KMS-11 (cell line): Measurements from ENCODE around the gene RPL12.

Source experiments
- H2AFZ ChIP-seq: fragments of 200-600 bp; sonication (generic); 2 replicates; pipeline ENCODE4 v1.6.1; 2016; ENCODE audit warnings: antibody characterized with exemption, mixed run types, low read depth
- H3K27ac ChIP-seq: fragments of 200-600 bp; sonication (generic); 2 replicates; pipeline ENCODE4 v1.6.1; 2016; ENCODE audit warnings: mild to moderate bottlenecking, mixed run types
- H3K27me3 ChIP-seq: fragments of 200-600 bp; sonication (generic); 2 replicates; pipeline ENCODE4 v1.6.1; 2017; ENCODE audit warnings: mild to moderate bottlenecking, low read depth, mixed run types, moderate library complexity; ENCODE audit not compliant: insufficient read depth
- H3K36me3 ChIP-seq: fragments of 200-600 bp; sonication (generic); 2 replicates; pipeline ENCODE4 v1.6.1; 2017; ENCODE audit warnings: mild to moderate bottlenecking, mixed run types; ENCODE audit not compliant: insufficient read depth
- H3K4me1 ChIP-seq: fragments of 200-600 bp; sonication (generic); 2 replicates; pipeline ENCODE4 v1.6.1; 2016; ENCODE audit warnings: mild to moderate bottlenecking, low read depth, mixed run types; ENCODE audit not compliant: poor library complexity, severe bottlenecking
- H3K4me2 ChIP-seq: fragments of 200-600 bp; sonication (generic); 2 replicates; pipeline ENCODE4 v1.7.0; 2016; ENCODE audit warnings: mild to moderate bottlenecking, mixed run types
- H3K4me3 ChIP-seq: fragments of 200-600 bp; sonication (generic); IDR thresholded peaks from 2 replicates; pipeline ENCODE4 v1.6.1; 2017; ENCODE audit warnings: low read depth, low read length, mixed read lengths; ENCODE audit not compliant: insufficient read depth
- H3K79me2 ChIP-seq: fragments of 200-600 bp; sonication (generic); 2 replicates; pipeline ENCODE4 v1.6.1; 2016; ENCODE audit warnings: low read depth, mixed run types; ENCODE audit not compliant: insufficient read depth
- H3K9ac ChIP-seq: fragments of 200-600 bp; sonication (generic); 2 replicates; pipeline ENCODE4 v1.6.1; 2016; ENCODE audit warnings: mild to moderate bottlenecking, mixed run types
- H4K20me1 ChIP-seq: fragments of 200-600 bp; sonication (generic); 2 replicates; pipeline ENCODE4 v1.6.1; 2016; ENCODE audit warnings: mild to moderate bottlenecking, mixed run types; ENCODE audit not compliant: insufficient read depth
- TF ChIP-seq, protein P1 (sequence below): fragments of 200-600 bp; sonication (generic); conservative IDR thresholded peaks from 2 replicates; pipeline ENCODE4 v1.6.1; 2017; ENCODE audit warnings: low read depth, mild to moderate bottlenecking, antibody characterized with exemption, low read length, moderate library complexity, mixed read lengths

Gene RPL12

DNA sequence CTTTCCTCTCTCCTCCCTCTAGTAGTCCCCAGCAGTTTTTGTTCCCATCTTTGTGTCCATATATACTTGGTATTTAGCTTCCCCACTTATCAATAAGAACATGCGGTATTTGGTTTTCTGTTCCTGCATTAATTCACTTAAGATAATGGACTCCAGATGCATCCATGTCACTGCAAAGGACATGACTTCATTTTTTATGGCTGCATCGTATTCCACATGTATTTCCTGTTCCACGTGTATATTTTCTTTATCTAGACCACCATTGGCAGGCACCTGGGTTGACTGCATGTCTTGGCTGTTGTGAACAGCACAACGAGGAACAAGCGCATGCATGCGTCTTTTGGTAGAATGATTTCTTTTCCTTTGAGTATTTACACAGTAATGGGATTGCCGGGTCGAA, 20.8 kb downstream of the RPL12 start:
- peaks cover 22% of the 10 kb centered on the region for H3K4me1 ChIP-seq
- no peak overlapping the region for H3K4me3 ChIP-seq
- no peak overlapping the region for H3K4me2 ChIP-seq
- TF ChIP-seq, protein P1, sequence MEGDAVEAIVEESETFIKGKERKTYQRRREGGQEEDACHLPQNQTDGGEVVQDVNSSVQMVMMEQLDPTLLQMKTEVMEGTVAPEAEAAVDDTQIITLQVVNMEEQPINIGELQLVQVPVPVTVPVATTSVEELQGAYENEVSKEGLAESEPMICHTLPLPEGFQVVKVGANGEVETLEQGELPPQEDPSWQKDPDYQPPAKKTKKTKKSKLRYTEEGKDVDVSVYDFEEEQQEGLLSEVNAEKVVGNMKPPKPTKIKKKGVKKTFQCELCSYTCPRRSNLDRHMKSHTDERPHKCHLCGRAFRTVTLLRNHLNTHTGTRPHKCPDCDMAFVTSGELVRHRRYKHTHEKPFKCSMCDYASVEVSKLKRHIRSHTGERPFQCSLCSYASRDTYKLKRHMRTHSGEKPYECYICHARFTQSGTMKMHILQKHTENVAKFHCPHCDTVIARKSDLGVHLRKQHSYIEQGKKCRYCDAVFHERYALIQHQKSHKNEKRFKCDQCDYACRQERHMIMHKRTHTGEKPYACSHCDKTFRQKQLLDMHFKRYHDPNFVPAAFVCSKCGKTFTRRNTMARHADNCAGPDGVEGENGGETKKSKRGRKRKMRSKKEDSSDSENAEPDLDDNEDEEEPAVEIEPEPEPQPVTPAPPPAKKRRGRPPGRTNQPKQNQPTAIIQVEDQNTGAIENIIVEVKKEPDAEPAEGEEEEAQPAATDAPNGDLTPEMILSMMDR = no peak
- peaks cover 25% of the 10 kb centered on the region for H3K79me2 ChIP-seq
- no peaks in the 10 kb centered on the region for H3K36me3 ChIP-seq
- no peak overlapping the region for H3K27ac ChIP-seq
- no peak overlapping the region for H3K9ac ChIP-seq
- H2AFZ ChIP-seq = no peak overlapping the region
- H4K20me1 ChIP-seq = no peaks in the 10 kb centered on the region
- H3K27me3 ChIP-seq = no peaks in the 10 kb centered on the region

DNA sequence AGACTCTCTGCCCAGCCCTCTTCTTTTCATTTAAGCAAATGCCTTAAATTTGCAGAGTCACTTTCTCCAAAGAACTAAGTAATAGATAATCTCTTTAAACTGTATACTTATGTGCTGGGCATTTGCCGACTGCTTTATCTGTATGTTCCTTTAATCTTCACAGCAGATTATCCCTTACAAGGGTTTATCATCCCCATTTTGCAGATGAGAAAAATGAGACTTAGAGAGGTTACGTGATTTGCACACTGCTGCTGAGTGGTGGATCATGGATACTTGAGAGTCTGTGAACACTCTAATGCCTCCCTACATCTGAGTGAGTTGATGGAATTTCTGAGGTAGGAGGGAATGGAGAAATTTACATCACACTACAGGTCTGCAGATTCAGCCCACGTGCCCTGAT, 22.9 kb downstream of the RPL12 start:
- Histone ChIP-seq H3K4me1 (peaks cover 28% of the 10 kb centered on the region), H3K4me2 (no peak overlapping the region), H3K4me3 (no peak overlapping the region), H3K27ac (no peak overlapping the region), H4K20me1 (no peaks in the 10 kb centered on the region), H3K9ac (no peak overlapping the region), H2AFZ (no peak overlapping the region), H3K27me3 (no peaks in the 10 kb centered on the region), H3K79me2 (peaks cover 35% of the 10 kb centered on the region), H3K36me3 (no peaks in the 10 kb centered on the region)
- TF ChIP-seq, protein P1 = no peak

DNA sequence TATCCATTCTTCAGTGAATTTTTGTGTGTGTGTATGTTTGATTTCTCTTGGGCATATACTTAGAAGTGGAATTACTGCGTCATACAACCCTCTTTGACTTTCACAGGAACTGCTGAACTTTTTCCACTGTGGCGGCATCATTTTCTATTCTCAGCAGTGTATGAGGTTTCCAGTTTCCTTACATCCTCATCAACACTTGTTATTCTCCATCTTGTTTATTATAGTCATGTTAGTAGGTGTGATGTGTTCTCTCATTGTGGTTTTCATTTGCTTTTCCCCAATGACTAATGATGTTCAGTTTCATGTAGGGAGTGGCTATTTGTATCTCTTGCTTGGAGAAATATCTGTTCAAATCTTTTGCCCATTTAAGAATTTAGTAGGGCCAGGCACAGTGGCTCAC, 24.4 kb downstream of the RPL12 start:
- Histone ChIP-seq H4K20me1 (no peaks in the 10 kb centered on the region), H3K4me1 (peaks cover 36% of the 10 kb centered on the region), H3K79me2 (peaks cover 35% of the 10 kb centered on the region), H3K4me3 (no peak overlapping the region), H3K27me3 (no peaks in the 10 kb centered on the region), H3K4me2 (peak overlapping the region; percentile 55), H3K9ac (no peak overlapping the region), H2AFZ (no peak overlapping the region), H3K36me3 (no peaks in the 10 kb centered on the region), H3K27ac (no peak overlapping the region)
- TF ChIP-seq, protein P1 = no peak

DNA sequence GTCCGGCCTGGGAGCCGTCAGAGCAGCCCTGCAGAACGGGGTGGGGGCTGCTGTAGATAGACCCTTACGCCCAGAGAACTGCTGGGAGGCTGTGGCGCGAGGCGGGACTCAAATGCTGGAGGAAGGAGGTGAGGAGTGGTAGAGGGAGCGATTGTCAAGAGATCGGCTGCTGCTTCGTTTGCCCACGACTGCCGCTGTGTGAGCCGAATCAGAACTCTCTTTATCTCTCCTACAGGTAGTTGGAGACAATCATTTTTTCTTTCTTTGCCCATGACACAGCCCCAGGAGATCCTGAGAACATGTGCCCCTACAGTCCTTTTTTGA, 26.6 kb downstream of the RPL12 start:
- Histone ChIP-seq H3K27me3 (no peaks in the 10 kb centered on the region), H3K4me3 (peak overlapping the region; percentile 73), H4K20me1 (no peaks in the 10 kb centered on the region), H3K36me3 (no peaks in the 10 kb centered on the region), H3K27ac (peak overlapping the region; percentile 41), H3K4me1 (peaks cover 36% of the 10 kb centered on the region), H2AFZ (peak overlapping the region; percentile 85), H3K9ac (peak overlapping the region; percentile 75), H3K4me2 (peak overlapping the region; percentile 76), H3K79me2 (peaks cover 35% of the 10 kb centered on the region)
- TF ChIP-seq, protein P1 = no peak
